Measurements from ENCODE around the gene STK24.
"Not testable (repeated sequence)": the region's sequence is repeated elsewhere in the genome, so short reads cannot be mapped to it uniquely, and the experiment has no call there.

Gene STK24

DNA sequence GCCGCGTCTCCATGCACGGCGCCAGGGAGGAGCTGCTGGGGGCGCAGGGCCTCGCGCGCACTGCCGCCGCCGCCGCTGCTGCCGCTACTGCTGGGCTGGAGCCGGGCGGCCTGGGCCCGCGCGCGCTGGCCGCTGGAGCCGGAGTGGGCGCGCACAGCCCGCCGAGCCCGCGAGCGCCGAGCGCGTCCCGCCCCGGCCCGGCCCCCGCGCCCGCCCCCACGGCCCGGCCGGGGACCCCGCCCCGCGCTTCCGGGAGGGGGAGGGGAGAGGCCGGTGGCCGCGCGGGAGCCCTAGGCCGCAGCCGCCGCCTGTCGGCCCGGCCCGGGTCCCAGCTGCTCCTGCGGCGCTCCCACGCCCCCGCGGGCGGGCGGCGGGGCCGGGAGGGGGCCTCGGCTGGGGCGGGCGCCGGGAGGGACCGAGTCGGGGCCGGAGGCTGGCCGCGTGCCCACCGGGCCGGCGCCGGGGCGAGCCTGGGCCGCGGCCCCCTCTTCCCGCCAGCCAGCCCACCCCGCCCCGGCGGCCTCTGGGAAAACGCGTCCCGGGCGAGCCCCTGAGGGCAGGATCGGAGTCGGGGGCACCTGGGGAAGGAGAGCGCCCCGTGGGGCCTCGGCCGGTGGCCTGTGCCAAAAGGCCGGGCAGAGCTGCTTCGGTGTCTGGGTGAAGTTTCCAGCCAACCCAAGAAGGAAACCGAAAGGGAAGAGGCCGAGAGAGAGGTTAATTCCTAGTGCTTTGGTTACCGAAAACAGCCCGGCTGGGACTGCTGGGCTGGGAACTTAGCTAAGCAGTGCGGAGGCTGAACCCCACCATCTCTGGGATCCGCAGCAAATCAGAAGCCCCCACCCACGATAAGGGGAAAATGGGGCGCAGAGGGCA is at the start of gene STK24:
Gene STK24, minus strand, starts transcription at position 145 of the 873 bp plus-strand sequence. CDS start 321 bp downstream, outside the sequence.
- FAIRE-seq: no peak

DNA sequence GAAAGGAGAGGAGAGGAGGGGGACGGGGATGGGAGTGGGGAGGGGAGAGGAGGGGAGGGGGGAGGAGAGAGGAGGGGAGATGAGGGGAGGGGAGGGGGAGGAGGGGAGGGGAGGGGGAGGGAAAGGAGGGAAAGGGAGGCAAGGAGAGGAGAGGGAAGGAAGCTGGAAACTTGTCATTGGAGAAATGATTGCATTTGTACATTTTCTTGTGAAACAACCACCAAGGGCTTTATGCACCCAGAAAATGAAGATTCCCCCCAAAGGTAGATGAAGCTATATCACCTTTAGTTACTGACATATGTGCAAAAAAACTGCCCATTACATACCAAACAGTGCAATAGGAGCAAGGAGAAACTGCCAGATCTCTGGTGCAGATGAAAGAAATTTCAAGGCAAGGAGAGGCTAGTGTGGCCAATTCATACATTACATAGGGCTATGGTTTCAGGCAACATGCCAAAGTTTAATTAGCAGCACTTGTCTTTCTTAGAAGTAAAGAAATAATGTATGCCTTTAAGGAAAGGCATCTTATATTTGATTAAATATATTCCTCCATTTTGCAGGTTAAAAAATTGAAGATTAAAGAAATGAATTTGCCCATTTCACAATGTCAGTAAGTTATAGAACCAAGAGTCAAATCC is 49.5 kb upstream of the STK24 start:
- no peak for FAIRE-seq

DNA sequence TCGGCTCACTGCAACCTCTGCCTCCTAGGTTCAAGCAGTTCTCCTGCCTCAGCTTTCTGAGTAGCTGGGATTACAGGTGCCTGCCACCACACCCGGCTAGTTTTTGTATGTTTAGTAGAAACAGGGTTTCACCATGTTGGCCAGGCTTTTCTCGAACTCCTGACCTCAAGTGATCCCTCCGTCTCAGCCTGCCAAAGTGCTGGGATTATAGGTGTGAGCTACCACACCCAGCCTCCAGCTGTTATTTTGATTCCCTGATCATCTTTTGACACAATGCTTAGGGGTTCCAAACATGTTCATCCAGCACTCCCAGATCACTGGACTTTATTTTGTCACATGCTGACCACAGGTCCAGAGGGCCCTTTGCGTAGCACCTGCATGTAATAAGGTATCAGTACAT is 47.7 kb upstream of the STK24 start:
- FAIRE-seq: not testable (repeated sequence)

DNA sequence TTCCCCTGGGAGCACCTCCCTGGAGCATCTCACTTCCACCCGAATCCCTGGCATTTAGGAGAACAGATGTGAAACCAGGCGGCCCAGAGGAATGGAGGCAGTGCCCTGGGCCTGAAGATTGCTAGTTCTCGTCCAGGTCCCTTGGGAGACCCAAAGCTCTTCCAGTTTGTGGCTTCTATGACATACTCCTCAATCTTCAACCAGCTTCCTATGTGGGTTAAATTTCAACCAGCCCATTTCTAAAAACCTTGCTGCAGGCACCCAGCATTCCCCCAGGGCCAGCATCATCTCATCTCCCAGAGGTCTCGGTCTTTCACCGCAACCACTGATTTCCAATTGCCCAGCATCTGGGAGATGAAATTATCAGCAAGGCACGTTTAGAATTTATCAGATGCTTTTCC is 46.0 kb upstream of the STK24 start:
- no peak for FAIRE-seq

DNA sequence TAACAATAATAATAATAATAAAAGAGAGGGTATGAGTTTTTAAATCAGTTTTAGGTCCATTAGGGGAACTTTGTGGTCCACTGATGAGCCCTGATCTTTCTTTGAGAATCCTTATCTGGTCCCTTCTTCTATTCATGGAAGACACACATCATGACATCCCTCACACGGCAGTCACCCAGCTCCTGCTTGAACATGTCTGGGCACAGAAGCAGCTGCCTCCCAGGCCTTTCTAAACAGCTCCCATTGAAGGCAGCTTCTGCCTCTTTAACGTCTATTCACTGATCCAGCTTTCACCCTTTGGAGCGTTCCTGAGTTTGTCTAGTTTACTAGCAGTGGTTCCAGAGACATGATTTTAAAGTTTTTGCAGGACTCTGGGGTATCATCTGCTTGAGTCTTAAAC is 42.6 kb upstream of the STK24 start:
- no peak for FAIRE-seq

DNA sequence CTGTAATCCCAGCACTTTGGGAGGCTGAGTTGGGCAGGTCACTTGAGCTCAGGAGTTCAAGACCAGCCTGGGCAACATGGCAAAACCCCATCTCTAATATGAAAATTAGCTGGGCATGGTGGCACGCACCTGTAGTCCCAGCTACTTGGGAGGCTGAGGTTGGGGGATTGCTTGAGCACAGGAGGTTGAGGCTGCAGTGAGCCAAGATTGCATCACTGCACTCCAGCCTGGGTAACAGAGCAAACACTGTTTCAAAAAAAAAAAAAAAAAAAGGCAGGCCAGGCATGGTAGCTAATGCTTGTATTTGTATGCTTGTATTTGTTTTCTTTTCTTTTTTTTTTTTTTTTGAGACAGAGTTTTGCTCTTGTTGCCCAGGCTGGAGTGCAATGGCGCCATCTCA is 38.7 kb upstream of the STK24 start:
- not testable (repeated sequence) for FAIRE-seq

DNA sequence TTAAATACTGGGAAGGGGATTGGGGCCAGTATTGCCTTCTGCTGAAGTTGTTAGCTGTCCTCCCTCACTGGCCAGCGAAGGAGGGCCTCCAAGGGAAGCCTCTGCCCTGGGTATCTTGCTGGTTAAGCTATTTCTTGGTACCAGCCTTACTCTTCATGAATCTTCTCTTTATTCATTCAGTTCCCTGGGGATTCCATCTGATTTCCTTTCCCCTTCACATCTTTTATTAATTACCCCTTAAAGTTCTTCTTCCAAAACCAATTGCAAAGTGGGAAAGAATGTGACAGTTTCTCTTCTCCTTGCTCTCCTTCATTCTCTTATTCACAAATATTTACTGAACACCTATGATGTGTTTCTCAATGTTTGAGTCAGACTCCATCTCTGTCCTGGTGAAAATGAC is 36.7 kb upstream of the STK24 start:
- FAIRE-seq: no peak

DNA sequence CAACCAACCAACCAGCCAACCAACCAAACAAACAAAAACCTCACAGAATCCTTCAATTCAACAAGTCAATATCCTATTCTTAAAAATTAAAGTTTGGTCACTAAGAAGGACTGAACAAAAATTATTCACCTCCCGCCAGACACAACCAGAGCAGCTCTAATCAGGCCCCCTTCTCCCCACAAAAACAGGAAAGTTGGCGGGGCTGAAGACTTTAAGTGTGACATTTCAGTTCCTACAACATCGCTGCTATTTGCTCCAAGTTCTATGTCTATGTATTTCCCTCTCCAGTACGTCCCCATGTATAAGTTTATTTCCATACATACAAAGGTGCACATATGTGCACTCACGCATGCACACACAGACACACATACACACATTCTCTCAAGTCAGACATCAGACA is 32.8 kb upstream of the STK24 start:
- no peak for FAIRE-seq

DNA sequence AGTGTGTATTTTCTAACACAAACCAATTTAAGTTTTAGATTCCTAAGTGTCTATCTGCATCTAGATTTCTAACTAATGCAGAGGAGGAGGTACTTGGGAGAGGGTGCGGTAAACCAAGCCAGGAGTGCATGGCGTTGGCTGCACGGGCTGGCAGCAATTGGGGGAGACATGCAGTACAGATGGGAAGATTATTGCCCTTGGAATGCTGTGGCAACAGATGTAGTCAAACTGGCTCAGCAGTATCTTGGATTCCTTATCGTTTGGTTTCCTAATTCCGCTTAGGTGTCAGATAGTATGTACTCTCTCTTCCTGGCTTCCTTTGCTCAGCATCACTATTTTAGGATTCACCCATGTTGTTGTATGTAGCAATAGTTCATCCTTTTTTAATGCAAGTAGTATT is 29.4 kb upstream of the STK24 start:
- FAIRE-seq: no peak

DNA sequence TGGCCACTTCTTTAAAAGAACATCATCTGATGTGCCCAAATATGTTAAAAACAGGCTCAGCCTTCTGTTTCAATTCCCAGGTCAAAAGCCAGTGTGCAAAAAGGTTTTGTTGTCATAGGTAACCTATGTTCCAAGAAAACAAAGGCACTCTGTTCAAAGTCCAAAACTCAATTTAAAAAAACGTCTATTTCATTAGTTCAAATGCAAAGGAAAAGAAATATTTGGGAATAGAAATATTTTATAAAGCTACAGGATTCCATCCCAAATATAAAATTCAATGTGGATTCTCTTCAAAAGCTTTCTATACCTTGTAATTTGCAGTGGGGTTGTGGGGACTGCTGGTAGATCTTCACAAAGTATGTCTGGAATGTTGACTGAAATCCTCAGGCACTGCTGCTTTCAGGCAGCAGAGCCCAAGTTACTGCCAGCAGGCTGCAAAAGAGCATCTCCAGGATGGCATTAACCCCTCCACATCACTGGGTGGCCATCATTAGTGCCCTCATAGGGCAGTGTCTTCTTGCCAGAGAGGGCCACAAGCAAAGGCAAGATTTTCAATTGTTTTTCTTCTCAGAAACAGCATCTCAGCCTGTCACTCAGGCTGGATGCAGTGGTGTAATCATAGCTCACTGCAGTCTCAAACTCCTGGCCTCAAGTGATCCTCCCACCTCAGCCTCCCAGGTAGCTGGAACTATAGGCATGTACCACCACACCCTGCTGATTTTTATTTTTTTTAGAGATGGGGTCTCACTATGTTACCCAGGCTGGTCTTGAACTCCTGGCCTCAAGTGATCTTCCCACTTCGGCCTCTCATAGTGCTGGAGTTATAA is 22.8 kb upstream of the STK24 start:
- FAIRE-seq: no peak

DNA sequence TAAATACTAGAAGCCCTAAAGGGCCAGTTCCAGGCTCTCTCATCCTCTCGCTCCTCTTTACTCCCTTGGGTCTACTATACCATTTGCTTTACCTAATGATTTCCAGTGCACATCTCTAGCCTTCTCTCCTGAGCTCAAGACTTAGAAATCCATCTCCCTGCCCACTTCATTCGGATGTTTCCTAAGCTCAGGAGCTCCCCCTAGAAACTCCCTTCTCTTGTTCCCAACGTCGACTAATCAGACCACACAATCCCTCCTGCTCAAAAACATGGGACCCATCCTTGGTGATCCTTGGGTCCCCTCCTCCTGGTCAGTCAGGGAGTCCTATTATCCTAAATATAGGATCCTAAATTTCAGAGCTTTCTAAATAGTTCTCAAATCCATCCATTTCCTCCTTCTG is 21.1 kb upstream of the STK24 start:
- no peak for FAIRE-seq

DNA sequence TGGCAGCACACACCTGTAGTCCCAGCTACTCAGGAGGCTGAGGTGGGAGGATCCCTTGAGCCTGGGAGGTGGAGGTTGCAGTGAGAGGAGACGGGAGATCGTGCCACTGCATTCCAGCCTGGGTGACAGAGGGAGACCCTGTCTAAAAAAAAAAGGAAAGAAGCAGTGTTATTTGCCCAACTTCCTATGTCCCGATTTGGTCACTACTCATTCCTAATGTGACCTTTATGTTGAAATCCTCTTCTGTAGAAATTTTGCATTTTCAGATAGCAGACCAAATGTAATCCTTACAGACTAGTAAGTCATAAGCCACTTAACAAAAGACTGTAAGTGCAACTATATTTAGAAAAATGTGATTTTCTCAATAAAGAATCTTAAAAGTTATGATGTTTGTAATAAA is 18.2 kb upstream of the STK24 start:
- FAIRE-seq: no peak

DNA sequence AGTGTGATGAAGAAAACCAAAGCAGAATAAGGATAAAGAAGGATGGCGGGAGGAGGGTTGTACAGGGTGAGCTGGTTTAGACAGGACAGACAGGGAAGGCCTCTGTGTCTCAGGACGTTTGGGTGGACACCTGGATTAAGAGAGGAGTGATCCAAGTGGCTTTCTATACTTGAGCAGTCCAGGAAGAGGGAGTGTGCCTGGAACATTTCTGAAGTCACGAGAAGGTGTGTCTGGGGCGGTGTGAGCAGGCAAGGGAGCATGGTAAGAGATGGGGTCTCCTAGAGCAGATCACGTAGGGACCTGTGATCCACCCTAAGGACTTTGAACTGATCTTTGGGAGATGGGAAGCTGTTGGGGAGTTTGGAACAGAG is 15.4 kb upstream of the STK24 start:
- FAIRE-seq: no peak

DNA sequence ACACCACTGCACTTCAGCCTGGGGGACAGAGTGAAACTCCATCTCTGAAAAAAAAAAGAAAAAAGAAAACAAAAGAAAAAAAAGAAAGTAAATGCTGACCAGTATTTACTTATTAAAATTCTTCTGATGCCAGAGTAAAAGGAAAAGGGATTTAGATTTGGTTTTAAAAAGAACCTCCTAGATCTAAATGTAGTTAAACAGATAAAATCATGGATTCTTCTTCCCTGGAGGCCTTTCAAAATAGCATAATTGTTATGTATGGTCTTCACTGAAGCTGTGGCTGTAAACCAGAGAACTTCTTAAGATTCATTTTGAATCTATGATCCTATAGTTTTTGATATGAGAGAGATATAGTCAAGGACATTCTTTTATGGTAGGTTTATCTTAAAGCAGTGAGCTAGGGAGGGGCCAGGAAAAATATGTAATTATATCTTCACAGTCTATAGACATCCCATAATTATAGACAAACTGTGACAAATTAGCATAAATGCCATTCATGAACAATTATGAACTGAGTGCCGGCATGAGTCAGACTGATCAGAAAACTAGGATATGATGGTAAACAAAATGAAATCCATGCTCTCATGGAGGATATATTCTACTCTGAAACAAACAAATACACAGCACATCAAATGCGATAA is 14.9 kb upstream of the STK24 start:
- FAIRE-seq: no peak

DNA sequence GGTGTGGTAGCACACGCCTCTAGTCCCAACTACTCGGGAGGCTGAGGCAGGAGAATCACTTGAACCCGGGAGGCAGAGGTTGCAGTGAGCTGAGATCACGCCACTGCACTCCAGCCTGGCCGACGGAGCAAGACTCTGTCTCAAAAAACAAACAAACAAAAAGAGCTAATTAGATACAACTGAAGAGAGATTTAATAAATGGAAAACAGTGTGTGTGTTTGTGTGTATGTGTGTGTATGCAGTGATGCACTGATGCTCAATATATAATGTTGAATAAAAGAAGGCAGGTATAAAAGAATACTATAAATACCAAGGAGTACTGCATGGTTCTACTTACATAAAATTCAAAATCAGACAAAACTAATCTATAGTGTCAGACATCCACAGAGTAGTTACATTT is 13.6 kb upstream of the STK24 start:
- FAIRE-seq: not testable (repeated sequence)

DNA sequence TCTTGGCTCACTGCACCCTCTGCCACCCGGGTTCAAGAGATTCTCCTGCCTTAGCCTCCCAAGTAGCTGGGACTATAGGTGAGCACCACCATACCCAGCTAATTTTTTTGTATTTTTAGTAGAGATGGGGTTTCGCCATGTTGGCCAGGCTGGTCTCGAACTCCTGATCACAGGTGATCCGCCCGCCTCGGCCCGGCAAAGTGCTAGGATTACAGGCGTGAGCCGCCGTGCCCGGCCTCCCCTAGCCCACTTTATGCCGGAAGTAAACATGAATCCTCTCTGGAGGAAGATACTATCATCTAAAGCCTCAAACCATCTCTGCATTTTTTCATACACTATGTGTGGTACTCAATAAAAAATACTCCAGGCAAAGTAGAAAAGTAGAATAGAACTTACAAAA is 12.6 kb upstream of the STK24 start:
- not testable (repeated sequence) for FAIRE-seq

DNA sequence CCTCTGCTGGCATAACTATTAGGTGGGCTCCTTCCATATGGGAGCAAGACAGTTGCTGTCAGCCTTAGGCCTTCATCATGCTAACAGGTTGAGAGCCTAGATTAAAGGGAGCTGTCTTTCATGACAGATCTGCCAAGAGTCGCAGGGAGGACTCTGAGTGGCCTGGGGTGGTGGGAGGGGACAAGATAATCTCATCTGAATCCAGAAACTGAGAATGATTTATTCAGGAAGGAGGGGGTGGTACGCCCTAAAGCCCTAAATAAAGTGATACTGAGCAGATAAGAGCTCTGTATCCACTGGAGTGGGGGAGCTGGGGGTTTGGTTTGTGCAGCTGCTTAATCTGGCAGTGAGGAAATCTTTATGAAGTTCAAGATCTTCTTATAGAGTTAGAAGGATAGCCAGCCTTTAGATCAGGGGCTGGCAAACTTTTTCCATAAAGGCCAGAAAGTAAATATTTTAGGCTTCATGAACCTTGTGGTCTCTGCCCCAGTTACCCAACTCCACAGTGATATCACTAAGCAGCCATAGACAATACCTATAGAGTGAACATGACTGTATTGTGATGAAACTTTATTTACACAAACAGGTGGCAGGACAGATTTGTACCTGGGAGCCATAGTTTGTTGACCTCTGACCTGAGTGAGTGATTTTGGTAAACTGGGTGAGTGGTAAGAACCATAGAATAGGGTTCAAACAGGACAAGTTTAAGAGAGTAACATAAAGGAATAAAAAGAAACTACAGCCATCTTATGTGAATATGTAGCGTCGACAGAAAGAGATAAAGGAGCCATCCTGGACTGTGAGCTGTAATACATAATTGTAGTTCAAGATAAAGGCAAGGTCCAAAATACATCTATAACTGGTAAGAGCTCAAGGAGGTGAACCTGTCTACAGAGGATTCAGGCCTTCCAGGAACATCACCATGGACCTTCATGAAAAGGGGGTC is 9.8 kb upstream of the STK24 start:
- no peak for FAIRE-seq

DNA sequence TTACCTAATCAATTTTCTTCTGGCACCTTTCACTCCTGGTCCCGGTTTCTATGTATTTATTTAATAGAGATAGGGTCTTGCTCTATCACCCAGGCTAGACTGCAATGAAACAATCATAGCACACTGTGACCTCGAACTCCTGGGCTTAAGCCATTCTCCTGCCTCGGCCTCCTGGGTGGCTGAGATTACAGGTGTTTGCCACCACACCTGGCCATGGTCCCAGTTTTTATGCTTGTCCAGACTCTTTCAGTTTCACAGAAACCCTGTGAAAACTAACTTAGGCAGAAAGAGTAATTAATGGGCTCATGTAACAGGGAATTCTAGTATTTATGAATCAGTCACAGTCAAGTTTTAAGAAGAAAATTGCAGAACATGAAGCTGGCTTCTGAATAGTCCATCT is 9.0 kb upstream of the STK24 start:
- no peak for FAIRE-seq

DNA sequence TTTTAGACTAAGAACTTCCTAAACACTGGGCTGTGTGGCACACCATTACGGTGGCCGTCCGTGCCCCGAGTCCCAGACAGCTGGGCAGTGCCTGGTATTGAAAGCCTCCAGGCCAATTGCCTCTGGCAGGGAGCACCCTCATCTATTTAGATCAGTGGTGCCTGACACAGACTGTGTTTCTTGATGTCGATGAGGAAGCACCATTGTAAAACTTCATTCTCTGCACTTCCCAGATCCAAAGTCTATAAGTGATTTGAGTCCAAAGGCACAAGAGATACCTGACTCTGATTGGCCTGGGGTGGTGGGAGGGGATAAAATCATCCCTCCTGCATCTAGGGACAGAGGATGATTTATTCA is 8.5 kb upstream of the STK24 start:
- no peak for FAIRE-seq

DNA sequence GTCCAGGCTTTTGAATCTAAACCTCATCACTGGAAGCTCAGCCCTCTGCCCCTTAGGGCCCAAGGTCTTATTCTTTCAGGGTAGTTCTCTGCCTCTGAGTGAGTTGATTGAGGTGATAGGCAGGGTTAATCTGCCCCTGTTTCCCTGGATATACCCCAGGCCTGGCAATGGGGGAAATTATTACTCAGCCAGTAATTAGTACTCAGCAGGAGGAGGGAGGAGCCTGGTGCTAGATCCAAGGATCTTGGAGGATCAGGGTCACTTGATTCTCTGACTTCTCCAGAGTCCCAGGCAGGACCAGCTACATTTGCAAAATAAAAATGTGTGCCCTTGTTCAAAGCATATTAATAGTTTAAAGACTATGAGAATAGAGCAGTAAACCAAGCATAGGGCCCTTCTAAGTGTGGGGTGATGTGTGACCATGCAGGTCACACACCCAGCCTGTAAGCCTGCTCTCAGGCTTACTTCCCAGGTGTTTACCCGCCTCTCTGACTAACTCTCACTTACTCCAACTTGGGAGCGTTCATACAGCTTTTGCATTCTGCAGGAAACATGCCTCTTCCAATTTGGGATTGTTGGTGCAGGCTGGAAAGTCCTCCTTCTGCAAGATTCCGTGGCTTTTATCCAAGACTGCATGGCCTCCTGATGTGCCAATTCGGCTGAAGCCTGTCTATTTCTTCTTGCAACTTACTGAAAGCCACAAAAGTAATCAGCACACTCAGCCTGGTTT is 7.9 kb upstream of the STK24 start:
- no peak for FAIRE-seq

DNA sequence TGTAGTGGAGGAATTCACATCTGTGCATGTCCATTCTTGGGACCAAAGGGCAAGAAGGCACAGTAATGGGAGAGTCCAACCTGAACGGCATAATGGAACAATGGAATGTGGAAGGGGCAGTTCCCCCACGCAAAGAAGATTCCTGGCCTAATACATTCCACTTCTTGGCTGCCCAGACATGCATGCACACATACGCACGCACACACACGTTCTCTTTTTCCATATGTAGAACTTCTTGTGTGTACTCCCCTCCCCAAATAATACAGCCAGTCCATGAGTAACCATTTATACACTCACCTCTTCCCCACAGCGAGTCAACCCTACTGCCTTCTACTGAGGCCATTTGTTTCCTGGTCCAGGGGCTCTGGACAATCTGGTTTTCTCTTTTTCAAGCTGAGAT is 6.0 kb upstream of the STK24 start:
- no peak for FAIRE-seq
